GM19438 (cell line): Measurements from ENCODE around the gene WDR37.

Source experiments
- ATAC-seq: cut with Tn5 transposase; IDR thresholded peaks from one replicate; pipeline ENCODE4 v1.9.1; 2021; ENCODE audit warnings: low read depth; ENCODE audit not compliant: unreplicated experiment

Gene WDR37

GRCh38 chr10:1162481-1163203, 106.5 kb downstream of the WDR37 start:
- no peak for ATAC-seq

DNA sequence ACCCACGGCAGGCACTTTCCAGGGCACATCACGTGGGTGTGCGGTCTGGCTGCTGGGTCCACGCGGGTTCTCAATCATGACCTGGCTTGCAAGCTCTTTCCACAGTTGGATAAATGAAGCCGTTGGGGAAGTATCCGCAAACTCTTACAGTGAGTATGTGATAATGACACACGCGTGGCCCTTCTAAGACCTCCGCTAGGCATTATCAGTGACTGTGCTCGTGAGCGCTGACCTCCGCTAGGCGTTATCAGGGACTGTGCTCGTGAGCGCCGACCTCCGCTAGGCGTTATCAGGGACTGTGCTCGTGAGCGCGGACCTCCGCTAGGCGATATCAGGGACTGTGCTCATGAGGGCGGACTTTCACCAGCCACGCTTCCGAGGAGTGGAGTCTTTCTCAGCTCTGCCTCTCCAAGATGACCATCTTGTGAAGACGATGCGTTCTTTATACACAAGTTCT, 107.0 kb downstream of the WDR37 start:
- ATAC-seq: no peak

DNA sequence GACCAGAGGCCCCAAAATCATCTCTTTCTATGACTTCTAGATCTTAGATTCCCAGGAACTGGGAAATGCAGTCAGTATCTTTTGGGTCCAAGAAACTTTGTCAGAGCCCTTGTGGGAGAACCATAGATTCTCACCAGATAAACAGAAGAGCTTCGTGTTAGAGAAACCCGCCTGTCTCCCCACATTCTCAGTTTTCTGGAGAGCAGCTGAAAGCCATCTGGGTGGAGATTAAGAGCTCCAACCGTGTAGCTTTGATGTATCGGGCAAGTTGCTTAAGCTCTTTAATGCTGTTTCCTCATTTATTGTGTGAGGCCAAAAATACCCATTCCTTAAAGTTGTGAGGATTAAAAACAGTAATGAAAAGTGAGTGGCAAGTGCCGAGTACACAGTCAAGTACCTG, 107.6 kb downstream of the WDR37 start:
- ATAC-seq: no peak

- ATAC-seq: no peak
Observed at GRCh38 chr10:1166101-1166827, 110.1 kb downstream of the WDR37 start.

DNA sequence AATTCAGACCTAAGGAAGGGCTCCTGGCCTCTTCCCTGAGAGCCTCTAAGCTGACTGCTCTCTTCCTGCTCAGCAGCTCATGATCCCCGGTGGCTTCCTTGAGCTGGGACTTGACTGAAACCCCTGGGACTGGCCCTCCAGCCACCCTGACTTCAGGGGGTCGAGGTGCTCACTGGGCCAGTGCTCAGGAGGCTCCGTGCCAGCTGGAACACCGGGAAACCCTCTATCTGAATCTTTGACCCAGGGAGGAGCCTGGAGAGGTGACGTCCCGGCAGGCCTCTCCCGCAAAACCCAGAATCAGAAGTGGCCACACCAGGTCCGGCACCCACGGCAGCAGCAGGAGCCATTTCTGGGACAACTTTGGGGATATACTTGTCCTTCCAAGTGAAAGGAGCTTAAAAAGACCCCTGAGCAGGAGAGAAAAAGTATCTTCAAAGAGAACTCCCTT, 110.7 kb downstream of the WDR37 start:
- ATAC-seq: no peak

DNA sequence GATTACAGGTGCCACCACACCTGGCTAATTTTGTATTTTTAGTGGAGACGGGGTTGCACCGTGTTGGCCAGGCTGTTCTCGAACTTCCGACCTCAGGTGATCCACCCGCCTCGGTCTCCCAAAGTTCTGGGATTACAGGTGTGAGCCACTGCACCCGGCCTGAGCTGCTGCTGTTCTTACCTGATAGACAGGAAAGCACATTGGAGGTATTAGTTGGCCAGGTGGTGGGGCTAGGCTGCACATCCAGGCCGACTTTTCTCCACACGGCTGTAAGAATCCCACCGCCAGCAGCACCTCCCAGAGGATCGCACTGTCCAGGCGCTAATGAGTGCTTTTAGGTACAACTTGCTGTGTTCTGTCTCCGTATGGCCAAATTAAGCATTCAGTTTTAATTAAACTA, 112.6 kb downstream of the WDR37 start:
- ATAC-seq: no peak

DNA sequence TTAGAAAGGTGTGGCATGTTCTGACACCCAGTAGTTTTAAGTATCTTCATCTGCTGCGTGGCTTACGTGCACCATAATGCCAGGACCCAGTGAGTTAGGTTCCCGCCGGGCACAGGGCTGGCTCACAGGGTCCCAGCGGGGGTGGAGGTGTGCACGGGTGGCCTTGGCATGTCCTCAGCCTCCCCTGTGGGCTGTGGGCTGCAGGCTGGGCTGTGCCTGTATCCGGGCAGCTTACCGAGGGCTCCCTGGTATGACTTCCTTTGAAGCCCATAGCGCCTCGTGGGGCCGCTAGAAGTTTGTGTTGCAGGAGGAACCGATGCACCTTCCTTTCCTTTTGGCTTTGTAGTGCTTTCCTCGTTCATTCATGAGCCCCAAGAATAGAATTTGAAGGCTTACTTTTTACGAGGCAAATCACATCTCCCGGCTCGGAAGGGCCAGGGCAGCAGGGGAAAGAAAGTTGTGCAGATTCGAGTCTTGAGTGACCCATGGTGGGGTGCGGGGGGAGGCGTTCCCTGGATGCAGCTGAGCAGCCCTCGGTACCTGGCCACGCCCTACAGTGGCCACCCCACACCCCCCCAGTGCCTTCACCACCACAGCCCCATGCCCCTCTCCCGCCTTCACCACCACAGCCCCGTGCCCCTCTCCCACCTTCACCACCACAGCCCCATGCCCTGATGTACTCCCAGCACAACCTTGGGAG, 113.2 kb downstream of the WDR37 start:
- ATAC-seq: no peak

DNA sequence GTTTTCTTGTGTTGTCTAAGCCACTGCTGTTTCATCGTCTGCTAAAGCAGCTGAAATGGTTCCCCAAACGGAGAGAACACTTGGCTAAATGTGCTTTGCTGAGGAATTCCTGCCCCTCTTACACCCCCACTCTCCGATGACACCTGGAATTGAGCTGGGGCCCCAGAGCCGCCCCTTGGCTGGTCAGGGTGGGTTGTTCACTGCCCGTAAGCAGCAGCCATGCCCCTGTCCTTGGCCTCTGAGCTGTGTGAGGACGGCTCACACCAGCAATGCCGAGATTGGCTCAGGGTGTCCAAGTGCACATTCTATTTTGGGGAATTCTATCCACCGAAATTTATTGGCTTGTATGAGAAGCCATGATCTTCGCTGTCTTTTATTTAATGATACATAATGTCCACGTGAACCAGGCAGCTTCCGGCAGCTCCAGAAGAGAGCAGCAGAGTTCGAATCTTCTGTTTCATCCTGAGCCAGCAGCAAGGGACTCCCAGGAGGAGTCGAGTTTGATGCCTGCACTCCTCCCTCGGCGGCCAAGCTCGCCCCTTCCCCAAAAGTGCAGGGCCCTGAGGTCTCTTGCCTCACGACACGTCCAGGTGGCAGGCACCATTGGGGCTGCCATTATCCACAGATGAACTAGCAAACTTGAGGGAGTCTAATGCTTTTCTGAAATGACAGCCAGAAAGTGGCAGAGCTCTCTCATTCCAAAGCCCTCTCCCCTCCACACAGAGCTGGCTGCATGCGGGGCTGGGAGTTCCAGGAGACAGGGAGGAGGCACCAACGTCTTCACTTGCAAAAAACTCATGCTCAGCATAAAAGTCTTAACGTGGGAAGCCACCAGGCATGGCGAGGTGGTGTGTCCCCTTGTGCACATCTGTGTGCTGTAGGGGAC, 114.0 kb downstream of the WDR37 start:
- ATAC-seq: no peak

- ATAC-seq: no peak
Observed at GRCh38 chr10:1170867-1171180, 114.6 kb downstream of the WDR37 start.

- no peak for ATAC-seq
Observed at GRCh38 chr10:1171182-1171581, 115.0 kb downstream of the WDR37 start.

- no peak for ATAC-seq
Observed at GRCh38 chr10:1171586-1171985, 115.4 kb downstream of the WDR37 start.

GRCh38 chr10:1172256-1172984, 116.2 kb downstream of the WDR37 start:
- no peak for ATAC-seq

DNA sequence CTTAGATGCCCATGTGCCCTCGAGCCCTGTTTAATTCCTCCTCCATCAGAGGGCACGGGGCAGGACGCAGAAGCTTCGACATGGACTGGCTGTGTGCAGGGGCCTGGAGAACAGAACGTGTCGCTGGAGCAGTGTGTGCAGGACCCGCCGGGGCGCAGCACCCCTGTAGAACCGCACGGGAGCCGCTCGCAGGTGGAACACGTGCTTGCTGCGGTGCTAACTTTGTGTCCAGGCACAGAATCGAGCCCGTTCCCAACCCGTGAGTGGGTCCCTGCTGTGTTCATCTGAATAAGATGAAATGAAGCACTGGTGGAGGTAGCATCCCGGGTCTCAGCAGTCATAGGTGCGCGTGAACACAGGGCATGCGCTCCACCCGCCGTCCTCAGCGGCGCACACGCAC, 116.9 kb downstream of the WDR37 start:
- ATAC-seq: no peak

DNA sequence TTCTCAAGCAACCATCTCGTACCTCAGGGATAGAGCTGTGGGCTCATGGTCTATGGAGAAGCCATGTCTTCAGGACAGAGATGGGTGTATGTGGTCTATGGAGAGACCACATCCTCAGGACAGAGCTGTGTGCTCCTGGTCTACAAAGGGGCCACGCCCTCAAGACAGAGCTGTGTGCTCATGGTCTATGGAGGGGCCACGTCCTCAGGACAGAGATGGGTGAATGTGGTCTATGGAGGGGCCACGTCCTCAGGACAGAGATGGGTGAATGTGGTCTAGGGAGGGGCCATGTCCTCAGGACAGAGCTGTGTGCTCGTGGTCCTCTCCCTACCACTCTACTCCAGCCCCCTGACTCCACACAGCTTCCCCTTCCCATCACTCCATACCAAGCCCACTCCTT, 117.8 kb downstream of the WDR37 start:
- ATAC-seq: no peak

DNA sequence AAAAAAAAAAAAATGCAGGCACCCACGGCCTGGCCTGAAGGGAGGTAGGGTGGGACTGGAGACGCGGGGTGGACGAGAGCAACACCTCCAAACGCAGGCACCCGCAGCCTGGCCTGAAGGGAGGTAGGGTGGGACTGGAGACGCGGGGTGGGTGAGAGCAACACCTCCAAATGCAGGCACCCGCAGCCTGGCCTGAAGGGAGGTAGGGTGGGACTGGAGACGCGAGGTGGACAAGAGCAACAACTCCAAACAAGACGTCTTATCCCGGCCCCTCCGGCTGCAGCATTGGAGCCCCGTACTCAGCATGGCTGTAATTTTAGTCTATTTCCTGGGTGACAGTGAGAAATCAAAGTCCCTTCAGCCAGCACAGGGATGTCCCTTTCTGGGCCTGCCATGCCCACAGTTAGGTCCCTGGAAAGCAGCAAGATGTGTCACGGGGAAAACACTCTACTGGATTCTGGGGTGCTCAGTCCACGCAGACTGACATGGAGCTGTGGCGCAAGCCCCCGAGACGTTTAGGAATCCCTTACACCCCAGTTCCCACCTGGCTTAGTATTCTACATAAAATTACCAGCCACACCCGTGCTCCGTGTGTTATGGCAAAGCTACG, 119.9 kb downstream of the WDR37 start:
- no peak for ATAC-seq

GRCh38 chr10:1177936-1178335, 121.8 kb downstream of the WDR37 start:
- ATAC-seq: no peak

GRCh38 chr10:1178506-1178905, 122.3 kb downstream of the WDR37 start:
- no peak for ATAC-seq

- ATAC-seq: no peak
Observed at GRCh38 chr10:1179346-1180070, 123.3 kb downstream of the WDR37 start.
